Mammary microvascular endothelial cell (primary cell): ENCODE results near the gene HCK. TPM values are rescaled to one million over a fixed set of nuclear protein-coding genes. Genes with fewer than 3 reads are reported as not detected.

ENCODE experiments used
- total RNA-seq: library from RNA; depleted of rRNA; stranded (reverse); fragments of >200 nt; gene quantifications from 2 replicates; pipeline ENCODE4 v1.2.3, GENCODE V29; 2015

The HCK gene
- not detected in 2 replicates for total RNA-seq

DNA sequence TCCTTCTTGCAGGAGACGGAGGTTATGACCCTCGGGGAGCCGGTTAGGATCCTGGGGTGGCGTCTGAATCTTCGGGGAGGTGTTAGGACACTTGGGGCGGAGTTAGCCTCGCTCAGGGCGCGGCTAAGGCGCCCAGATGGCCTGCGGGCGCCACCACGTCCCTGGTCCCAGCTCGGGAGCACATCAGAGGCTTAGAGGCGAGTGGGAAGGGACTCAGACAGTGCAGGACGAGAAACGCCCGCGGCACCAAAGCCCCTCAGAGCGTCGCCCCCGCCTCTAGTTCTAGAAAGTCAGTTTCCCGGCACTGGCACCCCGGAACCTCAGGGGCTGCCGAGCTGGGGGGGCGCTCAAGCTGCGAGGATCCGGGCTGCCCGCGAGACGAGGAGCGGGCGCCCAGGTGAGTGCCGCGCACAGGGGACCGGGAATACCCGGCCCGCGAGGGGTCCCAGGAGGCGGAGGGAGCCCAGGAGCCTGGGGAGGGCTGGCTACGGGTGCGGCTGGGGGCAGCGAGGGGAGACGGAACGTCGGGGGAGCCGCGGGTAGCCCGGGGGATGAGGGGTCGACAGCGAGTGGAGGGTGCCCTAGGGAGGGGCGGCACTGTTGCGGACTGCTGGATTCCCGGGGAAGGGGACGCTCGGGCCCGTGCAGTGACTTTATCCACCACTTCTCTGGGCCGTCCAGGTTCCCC is at the start of gene HCK:
TSS of gene HCK (plus strand) at position 153 of the 688 bp plus-strand sequence.

GRCh38 chr20:32010101-32010500 is 41.9 kb upstream of the HCK start, which contains the start of gene CCM2L:
Gene CCM2L (plus strand): TSS chr20:32010438. CDS start chr20:32010455, 17 bp downstream.

GRCh38 chr20:32109392-32110172 is 57.5 kb downstream of the HCK start, which contains the start of gene TM9SF4:
Gene TM9SF4 (plus strand): TSS chr20:32109714. CDS start chr20:32109741, 27 bp downstream.

Other genes starting within 250 kb of the HCK start
- gene MYLK2, start 232.9 kb upstream of the HCK start, total RNA-seq: 1.4 and 2.7 TPM in 2 replicates
- gene FOXS1, start 206.6 kb upstream of the HCK start, total RNA-seq: not detected in 2 replicates
- 0.44 TPM in 1 of 2 replicates, not detected in the other for gene DUSP15, start 181.7 kb upstream of the HCK start, total RNA-seq
- gene TTLL9, start 181.6 kb upstream of the HCK start, total RNA-seq: not detected in 2 replicates
- 10.6 and 11.4 TPM in 2 replicates for gene PDRG1, start 100.2 kb upstream of the HCK start, total RNA-seq
- not detected in 2 replicates for gene XKR7, start 84.1 kb upstream of the HCK start, total RNA-seq
- gene CCM2L, start 41.8 kb upstream of the HCK start, total RNA-seq: 12.3 and 13.9 TPM in 2 replicates
- 29.7 and 31.0 TPM in 2 replicates for gene TM9SF4, start 57.5 kb downstream of the HCK start, total RNA-seq
- gene PLAGL2, start 155.5 kb downstream of the HCK start, total RNA-seq: 3.5 and 4.1 TPM in 2 replicates
- gene POFUT1, start 155.6 kb downstream of the HCK start, total RNA-seq: 36.3 and 36.8 TPM in 2 replicates
- 15.6 and 15.7 TPM in 2 replicates for gene KIF3B, start 225.4 kb downstream of the HCK start, total RNA-seq